ENCODE data around the gene FLAD1. TPM values are rescaled to one million over a fixed set of nuclear protein-coding genes. Genes with fewer than 3 reads are reported as not detected.

Gene FLAD1
- polyA plus RNA-seq, 2 of the 4 experiments (the other 2 are of a cell fraction): 34.1 to 43.5 TPM

GRCh38 chr1:155026154-155026553, 43.0 kb downstream of the FLAD1 start:
- Histone ChIP-seq H3K27ac (peak overlapping the region; percentile 75 to 83), H3K4me3 (no peak overlapping the region), H3K4me2 (peak overlapping the region; percentile 64), H3K4me1 (peaks cover 61% of the 10 kb centered on the region), H3K9me3 (no peaks in the 10 kb centered on the region)
- DNase-seq (ENCODE audit: low read depth in 1 of 2, low spot score in 1 of 2): no peak
- WGBS (ENCODE audit: missing lambda C conversion rate): 48% methylated on average over 8 of the region's 9 CpGs
- CTCF ChIA-PET: no interaction called here
- no peak for TF ChIP-seq FOXS1 (CRISPR knock-in tag; IDR thresholded peaks at IDR 0.05)
- TF ChIP-seq HOXA7 (CRISPR knock-in tag; IDR thresholded peaks at IDR 0.05): no peak
- TF ChIP-seq RCOR1 (IDR thresholded peaks at IDR 0.05; ENCODE audit: low read depth, low read length): no peak
- peak; percentile 52 for TF ChIP-seq MAX (IDR thresholded peaks at IDR 0.05)
- TF ChIP-seq ZSCAN20 (CRISPR knock-in tag; IDR thresholded peaks at IDR 0.05): no peak
- no peak for TF ChIP-seq SREBF2 (IDR thresholded peaks at IDR 0.05)
- TF ChIP-seq CBX8 (IDR thresholded peaks at IDR 0.05): no peak
- TF ChIP-seq RFX5 (IDR thresholded peaks at IDR 0.05): no peak
- ATAC-seq: peak in 1 of 2 experiments; percentile 24; a peak in 4 of 6 replicates
- POLR2A ChIA-PET: interaction anchor here (0.6 kb wide), 1 partner anchor 25 kb away, joined by 4 read pairs; the partner anchor contains the start of gene ADAM15
- FAIRE-seq: no peak

GRCh38 chr1:155026588-155026987, 43.4 kb downstream of the FLAD1 start:
- Histone ChIP-seq H3K4me1 (peaks cover 57% of the 10 kb centered on the region), H3K9me3 (no peaks in the 10 kb centered on the region), H3K4me3 (no peak overlapping the region), H3K27ac (peak overlapping the region; percentile 75 to 83), H3K4me2 (peak overlapping the region; percentile 64)
- FAIRE-seq: no peak
- peak in 1 of 2 experiments; percentile 57 for DNase-seq (ENCODE audit: low read depth in 1 of 2, low spot score in 1 of 2)
- TF ChIP-seq HES2 (IDR thresholded peaks at IDR 0.05): no peak
- no peak for TF ChIP-seq ELK1 (IDR thresholded peaks at IDR 0.05; ENCODE audit: low read depth, low read length)
- no peak for TF ChIP-seq JUNB (IDR thresholded peaks at IDR 0.05)
- TF ChIP-seq ATOH8 (CRISPR knock-in tag; IDR thresholded peaks at IDR 0.05; ENCODE audit: low read depth): no peak
- no peak for TF ChIP-seq CHD2 (IDR thresholded peaks at IDR 0.05; ENCODE audit: low read length, partially characterized antibody)
- no peak for TF ChIP-seq MYC (IDR thresholded peaks at IDR 0.05; ENCODE audit: borderline replicate concordance, low read length)
- TF ChIP-seq RFX5 (IDR thresholded peaks at IDR 0.05): peak; percentile 82
- TF ChIP-seq MAX (IDR thresholded peaks at IDR 0.05): peak; percentile 48; the same call in 1 of the 2 replicates
- no peak for TF ChIP-seq CTCF (IDR thresholded peaks at IDR 0.05)
- 0 out of 2 replicates have a peak, but pooled peaks have one; percentile 25 for TF ChIP-seq FOSL2 (IDR thresholded peaks at IDR 0.05)
- peak; percentile 78 for TF ChIP-seq FOSL2 (CRISPR knock-in tag; IDR thresholded peaks at IDR 0.05)
- TF ChIP-seq PBX3 (IDR thresholded peaks at IDR 0.05): no peak
- no peak for TF ChIP-seq FOXS1 (CRISPR knock-in tag; IDR thresholded peaks at IDR 0.05)
- TF ChIP-seq RNF2 (IDR thresholded peaks at IDR 0.05; ENCODE audit: borderline replicate concordance, low read depth): no peak
- no peak for TF ChIP-seq SMC3 (IDR thresholded peaks at IDR 0.05)
- ChIA-PET CTCF (no interaction called here), POLR2A (no interaction called here)
- peak; percentile 44 to 47; a peak in 4 of 6 replicates for ATAC-seq
- 63% methylated on average over 6 of the region's 6 CpGs for WGBS (ENCODE audit: missing lambda C conversion rate)
